ENCODE measurements around the gene TCF4. TPM values are rescaled to one million over a fixed set of nuclear protein-coding genes. Genes with fewer than 3 reads are reported as not detected.

TCF4 gene
- polyA plus RNA-seq, 1 donor (not counting 4 experiments of a cell fraction or from before 2014, with no cell fraction given): 9.7 TPM

GRCh38 chr18:55233857-55234256, 354.1 kb downstream of the TCF4 start:
- Histone ChIP-seq H3K9me3 (ENCODE audit: control insufficient read depth, low read depth, low read length) (no peaks in the 10 kb centered on the region), H3K9ac (ENCODE audit: control insufficient read depth, extremely low read depth, insufficient read depth, low read length) (no peak overlapping the region), H3K4me1 (ENCODE audit: control insufficient read depth, extremely low read depth, insufficient read depth, low read length) (no peaks in the 10 kb centered on the region), H3K9me1 (ENCODE audit: control insufficient read depth, extremely low read depth, insufficient read depth, low read length) (no peaks in the 10 kb centered on the region), H3K27ac (ENCODE audit: control insufficient read depth, insufficient read depth, low read length) (no peak overlapping the region), H3K4me2 (ENCODE audit: control insufficient read depth, extremely low read depth, insufficient read depth, low read depth, low read length) (no peak overlapping the region), H3K4me3 (ENCODE audit: control insufficient read depth in 2 of 3, extremely low read depth in 1 of 3, insufficient read depth in 2 of 3, low read depth in 1 of 3, low read length in 3 of 3) (no peak overlapping the region), H4K20me1 (ENCODE audit: control insufficient read depth, extremely low read depth, insufficient read depth, low read length) (no peaks in the 10 kb centered on the region), H3K36me3 (ENCODE audit: control insufficient read depth in 2 of 2, extremely low read depth in 1 of 2, insufficient read depth in 2 of 2, low read length in 2 of 2) (peaks cover 0 to 2% of the 10 kb centered on the region in 2 experiments), H2AFZ (ENCODE audit: control insufficient read depth, low read length) (no peak overlapping the region), H3K27me3 (ENCODE audit: control insufficient read depth, extremely low read depth, insufficient read depth, low read length) (no peaks in the 10 kb centered on the region), H3K79me2 (ENCODE audit: control insufficient read depth, insufficient read depth, low read length) (no peaks in the 10 kb centered on the region)
- FAIRE-seq: no peak
- no peak for TF ChIP-seq CTCF (optimal IDR thresholded peaks at IDR 0.05 in 1 of 3, IDR thresholded peaks at IDR 0.05 in 1 of 3, conservative IDR thresholded peaks at IDR 0.05 in 1 of 3; ENCODE audit: extremely low read depth in 1 of 3, insufficient read depth in 2 of 3, low read length in 3 of 3)
- no peak for TF ChIP-seq EZH2 (IDR thresholded peaks at IDR 0.05; ENCODE audit: low read length)
- no peak for DNase-seq (ENCODE audit: low read depth, low spot score)
- dilution Hi-C loops (cut with MboI; ENCODE audit: extremely low pct_ligation_motif_present, low sequenced_read_pairs): no loop called here

GRCh38 chr18:55232506-55232905, 355.5 kb downstream of the TCF4 start:
- Histone ChIP-seq H3K4me3 (ENCODE audit: control insufficient read depth in 2 of 3, extremely low read depth in 1 of 3, insufficient read depth in 2 of 3, low read depth in 1 of 3, low read length in 3 of 3) (no peak overlapping the region), H3K79me2 (ENCODE audit: control insufficient read depth, insufficient read depth, low read length) (no peaks in the 10 kb centered on the region), H3K27me3 (ENCODE audit: control insufficient read depth, extremely low read depth, insufficient read depth, low read length) (no peaks in the 10 kb centered on the region), H4K20me1 (ENCODE audit: control insufficient read depth, extremely low read depth, insufficient read depth, low read length) (no peaks in the 10 kb centered on the region), H3K4me2 (ENCODE audit: control insufficient read depth, extremely low read depth, insufficient read depth, low read depth, low read length) (no peak overlapping the region), H2AFZ (ENCODE audit: control insufficient read depth, low read length) (no peak overlapping the region), H3K9me3 (ENCODE audit: control insufficient read depth, low read depth, low read length) (no peaks in the 10 kb centered on the region), H3K27ac (ENCODE audit: control insufficient read depth, insufficient read depth, low read length) (no peak overlapping the region), H3K9ac (ENCODE audit: control insufficient read depth, extremely low read depth, insufficient read depth, low read length) (no peak overlapping the region), H3K36me3 (ENCODE audit: control insufficient read depth in 2 of 2, extremely low read depth in 1 of 2, insufficient read depth in 2 of 2, low read length in 2 of 2) (peaks cover 0 to 2% of the 10 kb centered on the region in 2 experiments), H3K4me1 (ENCODE audit: control insufficient read depth, extremely low read depth, insufficient read depth, low read length) (no peaks in the 10 kb centered on the region), H3K9me1 (ENCODE audit: control insufficient read depth, extremely low read depth, insufficient read depth, low read length) (no peaks in the 10 kb centered on the region)
- FAIRE-seq (no peak), DNase-seq (ENCODE audit: low read depth, low spot score) (no peak)
- dilution Hi-C loops (cut with MboI; ENCODE audit: extremely low pct_ligation_motif_present, low sequenced_read_pairs): no loop called here
- TF ChIP-seq EZH2 (IDR thresholded peaks at IDR 0.05; ENCODE audit: low read length): no peak
- no peak for TF ChIP-seq CTCF (optimal IDR thresholded peaks at IDR 0.05 in 1 of 3, IDR thresholded peaks at IDR 0.05 in 1 of 3, conservative IDR thresholded peaks at IDR 0.05 in 1 of 3; ENCODE audit: extremely low read depth in 1 of 3, insufficient read depth in 2 of 3, low read length in 3 of 3)

Measured in keratinocyte (primary cell).